ENCODE results near the gene SCIMP. TPM values are rescaled to one million over a fixed set of nuclear protein-coding genes. Genes with fewer than 3 reads are reported as not detected.

Gene SCIMP
- total RNA-seq, 1 experiment from 2014 or later = not detected

DNA sequence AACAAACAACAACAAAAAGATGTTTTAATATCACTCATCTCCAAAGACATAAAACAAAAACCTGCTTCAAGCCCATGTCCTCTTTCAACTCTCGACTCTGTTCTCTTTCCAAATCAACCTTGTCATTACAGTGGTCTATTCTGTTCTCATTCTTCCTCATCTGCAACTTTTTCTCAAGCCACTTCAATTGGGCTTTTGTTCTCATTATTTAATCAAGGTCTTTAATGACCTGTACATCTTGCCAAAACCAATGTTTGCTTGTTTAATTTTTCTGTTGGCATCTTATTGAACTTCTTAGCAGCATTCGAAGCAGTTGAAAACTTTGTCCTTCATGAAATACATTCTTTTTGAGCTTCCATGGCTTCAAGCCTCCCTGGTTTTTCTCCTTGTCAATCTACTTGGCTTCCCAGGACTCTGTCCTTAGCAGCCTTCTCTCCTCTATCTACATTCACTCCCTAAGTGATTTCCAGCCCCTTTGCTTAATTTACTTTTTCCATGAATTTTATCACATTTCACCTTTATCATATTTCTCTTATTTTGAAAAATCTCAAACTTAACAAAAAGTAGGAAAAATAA, 27.8 kb upstream of the SCIMP start:
- Histone ChIP-seq H3K4me1 (ENCODE audit: control insufficient read depth in 1 of 2, insufficient read depth in 2 of 2, low read length in 2 of 2) (peaks cover 0 to 2% of the 10 kb centered on the region in 2 experiments; a peak in 1 of 4 replicates), H3K9me3 (ENCODE audit: control insufficient read depth in 1 of 2, insufficient read depth in 1 of 2, low read depth in 1 of 2, low read length in 2 of 2) (no peaks in the 10 kb centered on the region), H2AFZ (ENCODE audit: low read depth, low read length, poor library complexity, severe bottlenecking) (no peak overlapping the region), H3K27ac (ENCODE audit: low read depth, low read length) (no peak overlapping the region), H3K36me3 (ENCODE audit: control insufficient read depth in 1 of 2, insufficient read depth in 2 of 2, low read length in 2 of 2) (no peaks in the 10 kb centered on the region), H3K27me3 (ENCODE audit: insufficient read depth, low read length) (no peaks in the 10 kb centered on the region), H3K4me3 (replicated peaks in 1 of 2; ENCODE audit: low read depth in 1 of 2, low read length in 2 of 2) (no peak overlapping the region), H3K9ac (ENCODE audit: low read length) (no peak overlapping the region), H4K20me1 (ENCODE audit: insufficient read depth) (no peaks in the 10 kb centered on the region), H3K79me2 (ENCODE audit: insufficient read depth, low read length) (no peaks in the 10 kb centered on the region), H3K4me2 (ENCODE audit: low read length) (no peak overlapping the region), H3K9me2 (ENCODE audit: insufficient read depth) (no peaks in the 10 kb centered on the region)
- BruUV-seq (replicated peaks) = no TSS peak
- TF ChIP-seq ZNF274 (IDR thresholded peaks at IDR 0.05; ENCODE audit: low read depth, low read length) (no peak), RAD21 (IDR thresholded peaks at IDR 0.05; ENCODE audit: low read depth) (no peak), SIN3A (IDR thresholded peaks at IDR 0.05; ENCODE audit: low read depth) (no peak), MAX (IDR thresholded peaks at IDR 0.05) (no peak), YY1 (IDR thresholded peaks at IDR 0.05; ENCODE audit: extremely low read depth, insufficient replicate concordance, low read depth, low read length) (no peak), TCF7L2 (IDR thresholded peaks at IDR 0.05; ENCODE audit: borderline replicate concordance, extremely low read depth, insufficient read depth, insufficient read length) (no peak), CBX3 (IDR thresholded peaks at IDR 0.05; ENCODE audit: low read depth) (no peak), REST (IDR thresholded peaks at IDR 0.05; ENCODE audit: low read depth) (no peak), ZFX (IDR thresholded peaks at IDR 0.05) (no peak), EZH2phosphoT487 (IDR thresholded peaks at IDR 0.05; ENCODE audit: borderline replicate concordance) (no peak), POLR2A (IDR thresholded peaks at IDR 0.05; ENCODE audit: borderline replicate concordance, extremely low read depth, insufficient read depth, insufficient read length) (no peak), FOSL1 (IDR thresholded peaks at IDR 0.05; ENCODE audit: low read depth) (no peak)
- ChIA-PET CTCF (no interaction called here), RAD21 (ENCODE audit: low non-redundant PET in 1 of 2, low total read pairs in 2 of 2, uncharacterized antibody in 2 of 2, unreplicated experiment in 2 of 2) (no interaction called here), POLR2A (interaction anchor here (0.6 kb wide), 1 partner anchor 12 kb away, joined by 3 read pairs; no protein-coding TSS in a partner anchor)
- intact Hi-C loops (cut with micrococcal nuclease) = no loop called here
- no peak for ATAC-seq
- DNase-seq (ENCODE audit: low read depth, low spot score) = no peak

Data from HCT116 (cell line).